Measurements from ENCODE around the gene DCP1B. TPM values are rescaled to one million over a fixed set of nuclear protein-coding genes. Genes with fewer than 3 reads are reported as not detected.

The DCP1B gene
- total RNA-seq, 1 experiment from 2014 or later = 4.8 TPM

DNA sequence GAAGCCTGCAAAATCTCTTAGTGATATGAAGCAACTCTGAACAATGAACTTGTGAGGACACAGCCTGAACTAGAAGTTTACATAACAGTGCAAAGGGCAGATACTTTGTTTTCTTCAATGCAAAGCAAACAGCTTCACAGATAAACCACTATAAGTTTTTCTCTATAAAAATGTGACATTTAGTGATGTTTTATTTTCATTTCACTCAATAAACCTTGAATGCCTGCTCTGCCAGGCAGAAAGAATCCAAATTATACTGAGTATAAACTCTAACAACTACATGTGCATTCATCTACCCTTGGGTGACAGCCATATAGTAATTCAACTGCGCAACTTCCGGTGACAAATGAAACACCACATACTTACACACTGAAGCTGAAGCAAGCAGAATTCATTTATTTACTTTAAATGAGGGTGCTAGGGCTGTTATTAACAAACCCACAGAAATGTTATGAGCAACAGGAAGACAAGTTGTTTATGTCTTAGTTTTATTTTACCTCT, 10.3 kb downstream of the DCP1B start:
- Histone ChIP-seq H3K4me1 (ENCODE audit: control insufficient read depth, insufficient read depth, low read length) (no peaks in the 10 kb centered on the region), H3K36me3 (ENCODE audit: control insufficient read depth, insufficient read depth, low read length) (no peaks in the 10 kb centered on the region), H3K4me3 (ENCODE audit: low read depth in 2 of 2, low read length in 2 of 2) (no peak overlapping the region), H3K27ac (ENCODE audit: low read length) (no peak overlapping the region), H3K27me3 (ENCODE audit: control insufficient read depth, insufficient read depth, low read length) (no peaks in the 10 kb centered on the region), H3K9me3 (ENCODE audit: control insufficient read depth, insufficient read depth, low read depth, low read length) (no peaks in the 10 kb centered on the region)
- CTCF ChIA-PET = no interaction called here
- no TSS peak for BruUV-seq (replicated peaks)
- no peak for TF ChIP-seq POLR2AphosphoS5 (IDR thresholded peaks at IDR 0.05; ENCODE audit: low read depth, low read length)
- TF ChIP-seq, protein P1, sequence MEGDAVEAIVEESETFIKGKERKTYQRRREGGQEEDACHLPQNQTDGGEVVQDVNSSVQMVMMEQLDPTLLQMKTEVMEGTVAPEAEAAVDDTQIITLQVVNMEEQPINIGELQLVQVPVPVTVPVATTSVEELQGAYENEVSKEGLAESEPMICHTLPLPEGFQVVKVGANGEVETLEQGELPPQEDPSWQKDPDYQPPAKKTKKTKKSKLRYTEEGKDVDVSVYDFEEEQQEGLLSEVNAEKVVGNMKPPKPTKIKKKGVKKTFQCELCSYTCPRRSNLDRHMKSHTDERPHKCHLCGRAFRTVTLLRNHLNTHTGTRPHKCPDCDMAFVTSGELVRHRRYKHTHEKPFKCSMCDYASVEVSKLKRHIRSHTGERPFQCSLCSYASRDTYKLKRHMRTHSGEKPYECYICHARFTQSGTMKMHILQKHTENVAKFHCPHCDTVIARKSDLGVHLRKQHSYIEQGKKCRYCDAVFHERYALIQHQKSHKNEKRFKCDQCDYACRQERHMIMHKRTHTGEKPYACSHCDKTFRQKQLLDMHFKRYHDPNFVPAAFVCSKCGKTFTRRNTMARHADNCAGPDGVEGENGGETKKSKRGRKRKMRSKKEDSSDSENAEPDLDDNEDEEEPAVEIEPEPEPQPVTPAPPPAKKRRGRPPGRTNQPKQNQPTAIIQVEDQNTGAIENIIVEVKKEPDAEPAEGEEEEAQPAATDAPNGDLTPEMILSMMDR (IDR thresholded peaks at IDR 0.05) = no peak
- TF ChIP-seq, protein P2, sequence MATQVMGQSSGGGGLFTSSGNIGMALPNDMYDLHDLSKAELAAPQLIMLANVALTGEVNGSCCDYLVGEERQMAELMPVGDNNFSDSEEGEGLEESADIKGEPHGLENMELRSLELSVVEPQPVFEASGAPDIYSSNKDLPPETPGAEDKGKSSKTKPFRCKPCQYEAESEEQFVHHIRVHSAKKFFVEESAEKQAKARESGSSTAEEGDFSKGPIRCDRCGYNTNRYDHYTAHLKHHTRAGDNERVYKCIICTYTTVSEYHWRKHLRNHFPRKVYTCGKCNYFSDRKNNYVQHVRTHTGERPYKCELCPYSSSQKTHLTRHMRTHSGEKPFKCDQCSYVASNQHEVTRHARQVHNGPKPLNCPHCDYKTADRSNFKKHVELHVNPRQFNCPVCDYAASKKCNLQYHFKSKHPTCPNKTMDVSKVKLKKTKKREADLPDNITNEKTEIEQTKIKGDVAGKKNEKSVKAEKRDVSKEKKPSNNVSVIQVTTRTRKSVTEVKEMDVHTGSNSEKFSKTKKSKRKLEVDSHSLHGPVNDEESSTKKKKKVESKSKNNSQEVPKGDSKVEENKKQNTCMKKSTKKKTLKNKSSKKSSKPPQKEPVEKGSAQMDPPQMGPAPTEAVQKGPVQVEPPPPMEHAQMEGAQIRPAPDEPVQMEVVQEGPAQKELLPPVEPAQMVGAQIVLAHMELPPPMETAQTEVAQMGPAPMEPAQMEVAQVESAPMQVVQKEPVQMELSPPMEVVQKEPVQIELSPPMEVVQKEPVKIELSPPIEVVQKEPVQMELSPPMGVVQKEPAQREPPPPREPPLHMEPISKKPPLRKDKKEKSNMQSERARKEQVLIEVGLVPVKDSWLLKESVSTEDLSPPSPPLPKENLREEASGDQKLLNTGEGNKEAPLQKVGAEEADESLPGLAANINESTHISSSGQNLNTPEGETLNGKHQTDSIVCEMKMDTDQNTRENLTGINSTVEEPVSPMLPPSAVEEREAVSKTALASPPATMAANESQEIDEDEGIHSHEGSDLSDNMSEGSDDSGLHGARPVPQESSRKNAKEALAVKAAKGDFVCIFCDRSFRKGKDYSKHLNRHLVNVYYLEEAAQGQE (IDR thresholded peaks at IDR 0.05; ENCODE audit: insufficient read depth in 1 of 2, low read depth in 2 of 2, low read length in 1 of 2) = no peak
- no peak for TF ChIP-seq TCF7L2 (IDR thresholded peaks at IDR 0.05; ENCODE audit: low read depth, low read length)
- TF ChIP-seq SIN3A (IDR thresholded peaks at IDR 0.05; ENCODE audit: borderline replicate concordance, insufficient read depth, low read depth, low read length) = no peak
- in situ Hi-C loops (cut with HindIII; ENCODE audit: low pct_unique_long_range_greater_than_20kb, low sequenced_read_pairs) (no loop called here), intact Hi-C loops (cut with micrococcal nuclease; ENCODE audit: unreplicated experiment) (no loop called here)
- ATAC-seq = no peak
- POLR2A ChIA-PET = no interaction called here
- DNase-seq (ENCODE audit: low read depth, low spot score) = peak; percentile 64

DNA sequence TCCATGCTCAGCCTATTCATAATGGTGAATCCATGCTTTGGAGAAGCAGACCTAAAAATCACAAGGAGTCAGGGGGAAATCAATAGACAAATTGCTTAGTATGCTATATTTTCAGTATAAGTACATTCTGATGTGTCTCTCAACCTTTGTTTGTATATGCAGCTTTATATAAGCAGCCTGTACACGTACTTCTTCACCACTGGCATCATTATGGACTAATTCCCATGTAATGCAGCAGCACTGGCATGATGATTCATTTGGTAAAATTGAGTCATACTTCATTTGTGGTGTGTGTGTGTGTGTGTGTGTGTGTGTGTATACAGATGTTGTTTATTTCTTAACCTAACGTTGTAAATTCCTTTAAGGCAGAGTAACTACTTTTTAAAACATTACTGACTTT, 10.9 kb downstream of the DCP1B start:
- Histone ChIP-seq H3K9me3 (ENCODE audit: control insufficient read depth, insufficient read depth, low read depth, low read length) (no peaks in the 10 kb centered on the region; the same call in 1 of the 2 replicates), H3K4me1 (ENCODE audit: control insufficient read depth, insufficient read depth, low read length) (no peaks in the 10 kb centered on the region), H3K27me3 (ENCODE audit: control insufficient read depth, insufficient read depth, low read length) (no peaks in the 10 kb centered on the region), H3K4me3 (ENCODE audit: low read depth in 2 of 2, low read length in 2 of 2) (no peak overlapping the region), H3K36me3 (ENCODE audit: control insufficient read depth, insufficient read depth, low read length) (no peaks in the 10 kb centered on the region), H3K27ac (ENCODE audit: low read length) (no peak overlapping the region)
- ChIA-PET POLR2A (no interaction called here), CTCF (no interaction called here)
- no TSS peak for BruUV-seq (replicated peaks)
- in situ Hi-C loops (cut with HindIII; ENCODE audit: low pct_unique_long_range_greater_than_20kb, low sequenced_read_pairs) (no loop called here), intact Hi-C loops (cut with micrococcal nuclease; ENCODE audit: unreplicated experiment) (no loop called here)
- DNase-seq (ENCODE audit: low read depth, low spot score) (peak; percentile 70), ATAC-seq (no peak)
- TF ChIP-seq, protein P1 (IDR thresholded peaks at IDR 0.05) = no peak
- TF ChIP-seq SIN3A (IDR thresholded peaks at IDR 0.05; ENCODE audit: borderline replicate concordance, insufficient read depth, low read depth, low read length) (no peak), POLR2AphosphoS5 (IDR thresholded peaks at IDR 0.05; ENCODE audit: low read depth, low read length) (no peak)
